ENCODE results near the gene C19orf81. TPM values are rescaled to one million over a fixed set of nuclear protein-coding genes. Genes with fewer than 3 reads are reported as not detected.

Gene C19orf81
- total and polyA plus RNA-seq, 9 of the 15 experiments (the other 6 are each of a cell fraction or from before 2014, with no cell fraction given) = 2.5 to 42.9 (median 33.0) TPM; not detected in 4

- no peak for TF ChIP-seq TRIM28 (IDR thresholded peaks at IDR 0.05)
- TF ChIP-seq NFATC3 (IDR thresholded peaks at IDR 0.05) = no peak
- no peak for TF ChIP-seq ZBTB34 (CRISPR knock-in tag; IDR thresholded peaks at IDR 0.05)
- TF ChIP-seq SP2 (IDR thresholded peaks at IDR 0.05; ENCODE audit: extremely low read depth, low read depth, low read length, poor library complexity, severe bottlenecking) = no peak
- no peak for TF ChIP-seq MBD2 (IDR thresholded peaks at IDR 0.05; ENCODE audit: borderline replicate concordance, low read depth)
- TF ChIP-seq, protein P1, sequence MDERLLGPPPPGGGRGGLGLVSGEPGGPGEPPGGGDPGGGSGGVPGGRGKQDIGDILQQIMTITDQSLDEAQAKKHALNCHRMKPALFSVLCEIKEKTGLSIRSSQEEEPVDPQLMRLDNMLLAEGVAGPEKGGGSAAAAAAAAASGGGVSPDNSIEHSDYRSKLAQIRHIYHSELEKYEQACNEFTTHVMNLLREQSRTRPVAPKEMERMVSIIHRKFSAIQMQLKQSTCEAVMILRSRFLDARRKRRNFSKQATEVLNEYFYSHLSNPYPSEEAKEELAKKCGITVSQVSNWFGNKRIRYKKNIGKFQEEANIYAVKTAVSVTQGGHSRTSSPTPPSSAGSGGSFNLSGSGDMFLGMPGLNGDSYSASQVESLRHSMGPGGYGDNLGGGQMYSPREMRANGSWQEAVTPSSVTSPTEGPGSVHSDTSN (CRISPR knock-in tag; IDR thresholded peaks at IDR 0.05; ENCODE audit: low read depth) = no peak
- TF ChIP-seq, protein P1 (tag; conservative IDR thresholded peaks at IDR 0.05; ENCODE audit: low read depth) = no peak
- TF ChIP-seq, protein P2, sequence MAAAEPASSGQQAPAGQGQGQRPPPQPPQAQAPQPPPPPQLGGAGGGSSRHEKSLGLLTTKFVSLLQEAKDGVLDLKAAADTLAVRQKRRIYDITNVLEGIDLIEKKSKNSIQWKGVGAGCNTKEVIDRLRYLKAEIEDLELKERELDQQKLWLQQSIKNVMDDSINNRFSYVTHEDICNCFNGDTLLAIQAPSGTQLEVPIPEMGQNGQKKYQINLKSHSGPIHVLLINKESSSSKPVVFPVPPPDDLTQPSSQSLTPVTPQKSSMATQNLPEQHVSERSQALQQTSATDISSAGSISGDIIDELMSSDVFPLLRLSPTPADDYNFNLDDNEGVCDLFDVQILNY (CRISPR knock-in tag; IDR thresholded peaks at IDR 0.05) = no peak
- no peak for TF ChIP-seq ZBTB33 (CRISPR knock-in tag; IDR thresholded peaks at IDR 0.05)
- TF ChIP-seq XRCC3 (IDR thresholded peaks at IDR 0.05) = no peak
Measured at GRCh38 chr19:50690439-50690838, 41.2 kb downstream of the C19orf81 start (continued).

Data from K562 (cell line).